WTC11 (cell line): Measurements from ENCODE around the gene CNTN1. TPM values are rescaled to one million over a fixed set of nuclear protein-coding genes. Genes with fewer than 3 reads are reported as not detected.

ENCODE experiments used
- ATAC-seq: fragments of 200-7000 bp; cut with Tn5 transposase; 2 replicates; pipeline ENCODE4 v1.10.0; 2021; ENCODE audit warnings: mild to moderate bottlenecking, moderate library complexity
- CTCF ChIA-PET: fragments of 300-600 bp; sonication (Branson Sonifier 250); formaldehyde crosslinking; loops from one replicate; lab custom pipeline; 2021; ENCODE audit warnings: antibody characterized with exemption; lab: Charles Lee
- POLR2A ChIA-PET: fragments of 350-600 bp; sonication (Branson Sonifier 250); formaldehyde crosslinking; loops from one replicate; lab custom pipeline; 2021; ENCODE audit warnings: antibody characterized with exemption; lab: Charles Lee
- DNase-seq: peaks from one replicate; pipeline ENCODE4 v3.0.0; 2021; ENCODE audit warnings: low spot score
- H3K27ac Mint-ChIP-seq: 2 replicates; pipeline ENCODE4 v1.8.0; 2021; ENCODE audit warnings: mixed read lengths
- H3K27me3 Mint-ChIP-seq: 2 replicates; pipeline ENCODE4 v1.8.0; 2021; ENCODE audit warnings: low read depth, mild to moderate bottlenecking, moderate library complexity, mixed read lengths
- H3K36me3 Mint-ChIP-seq: 2 replicates; pipeline ENCODE4 v1.8.0; 2021; ENCODE audit warnings: mixed read lengths
- H3K4me1 Mint-ChIP-seq: 2 replicates; pipeline ENCODE4 v1.8.0; 2022; ENCODE audit warnings: mixed read lengths
- H3K4me3 Mint-ChIP-seq: 2 replicates; pipeline ENCODE4 v1.8.0; 2021; ENCODE audit warnings: mild to moderate bottlenecking, moderate library complexity, mixed read lengths
- H3K9me3 Mint-ChIP-seq: 2 replicates; pipeline ENCODE4 v1.8.0; 2021; ENCODE audit warnings: mixed read lengths
- AFF4 ChIP-seq: sonication (generic); formaldehyde crosslinking; IDR thresholded peaks from 2 replicates; pipeline ENCODE4 v1.8.1; 2023; ENCODE audit warnings: mild to moderate bottlenecking, missing genetic modification reagents, borderline replicate concordance
- ATF2 ChIP-seq: sonication (generic); formaldehyde crosslinking; IDR thresholded peaks from 2 replicates; pipeline ENCODE4 v1.8.1; 2022; ENCODE audit warnings: low read depth, missing genetic modification reagents, borderline replicate concordance
- ATF6 ChIP-seq: sonication (generic); formaldehyde crosslinking; IDR thresholded peaks from 2 replicates; pipeline ENCODE4 v1.8.1; 2023; ENCODE audit warnings: mild to moderate bottlenecking, missing genetic modification reagents
- CBFB ChIP-seq: sonication (generic); formaldehyde crosslinking; IDR thresholded peaks from 2 replicates; pipeline ENCODE4 v1.8.1; 2022; ENCODE audit warnings: mild to moderate bottlenecking, low read depth, missing genetic modification reagents
- CREB1 ChIP-seq: sonication (generic); formaldehyde crosslinking; IDR thresholded peaks from 2 replicates; pipeline ENCODE4 v1.8.0; 2023; ENCODE audit warnings: mild to moderate bottlenecking, missing genetic modification reagents
- CREM ChIP-seq: sonication (generic); formaldehyde crosslinking; IDR thresholded peaks from 2 replicates; pipeline ENCODE4 v1.8.1; 2022; ENCODE audit warnings: mild to moderate bottlenecking, missing genetic modification reagents, moderate library complexity
- EMX1 ChIP-seq: fragments of 250-450 bp; sonication (Bioruptor Pico); IDR thresholded peaks from 2 replicates; pipeline ENCODE4 v1.8.0; 2021; ENCODE audit warnings: mild to moderate bottlenecking
- GRHL2 ChIP-seq: fragments of 250-450 bp; sonication (Bioruptor Pico); IDR thresholded peaks from 2 replicates; pipeline ENCODE4 v1.8.0; 2022; ENCODE audit warnings: mild to moderate bottlenecking, moderate library complexity; ENCODE audit not compliant: insufficient replicate concordance, severe bottlenecking
- GTF2I ChIP-seq: fragments of 250-450 bp; sonication (Bioruptor Pico); conservative IDR thresholded peaks from 2 replicates; pipeline ENCODE4 v1.4.0; 2021; ENCODE audit warnings: mild to moderate bottlenecking
- HMGA2 ChIP-seq: fragments of 250-450 bp; sonication (Bioruptor Pico); IDR thresholded peaks from 2 replicates; pipeline ENCODE4 v1.4.0; 2021; ENCODE audit warnings: mild to moderate bottlenecking, moderate library complexity
- HMGXB4 ChIP-seq: sonication (generic); formaldehyde crosslinking; IDR thresholded peaks from 2 replicates; pipeline ENCODE4 v1.8.1; 2023; ENCODE audit warnings: mild to moderate bottlenecking, moderate library complexity, missing genetic modification reagents
- IRF2 ChIP-seq: sonication (generic); formaldehyde crosslinking; IDR thresholded peaks from 2 replicates; pipeline ENCODE4 v1.8.0; 2022; ENCODE audit warnings: low read depth, missing genetic modification reagents, borderline replicate concordance
- JAZF1 ChIP-seq: fragments of 250-450 bp; sonication (Bioruptor Pico); IDR thresholded peaks from 2 replicates; pipeline ENCODE4 v1.9.0; 2021; ENCODE audit warnings: moderate library complexity, mild to moderate bottlenecking, inconsistent platforms
- MXD4 ChIP-seq: fragments of 250-450 bp; sonication (Bioruptor Pico); IDR thresholded peaks from 2 replicates; pipeline ENCODE4 v1.8.0; 2021; ENCODE audit warnings: mild to moderate bottlenecking, moderate library complexity, borderline replicate concordance
- MYBL2 ChIP-seq: sonication (generic); formaldehyde crosslinking; IDR thresholded peaks from 2 replicates; pipeline ENCODE4 v1.8.1; 2023; ENCODE audit warnings: mild to moderate bottlenecking, moderate library complexity, missing genetic modification reagents
- NFATC4 ChIP-seq: fragments of 250-450 bp; sonication (Bioruptor Pico); IDR thresholded peaks from 2 replicates; pipeline ENCODE4 v1.9.0; 2021; ENCODE audit warnings: mild to moderate bottlenecking
- PREB ChIP-seq: sonication (generic); formaldehyde crosslinking; IDR thresholded peaks from 2 replicates; pipeline ENCODE4 v1.8.1; 2022; ENCODE audit warnings: mild to moderate bottlenecking, missing genetic modification reagents, moderate library complexity, borderline replicate concordance
- RORB ChIP-seq: fragments of 250-450 bp; sonication (Bioruptor Pico); IDR thresholded peaks from 2 replicates; pipeline ENCODE4 v1.9.0; 2021; ENCODE audit warnings: mild to moderate bottlenecking
- SMAD3 ChIP-seq: sonication (generic); formaldehyde crosslinking; IDR thresholded peaks from 2 replicates; pipeline ENCODE4 v1.8.0; 2022; ENCODE audit warnings: missing genetic modification reagents, mild to moderate bottlenecking, borderline replicate concordance
- SOX15 ChIP-seq: fragments of 250-450 bp; sonication (Bioruptor Pico); IDR thresholded peaks from 2 replicates; pipeline ENCODE4 v1.9.0; 2021; ENCODE audit warnings: mild to moderate bottlenecking
- SP1 ChIP-seq: sonication (generic); formaldehyde crosslinking; conservative IDR thresholded peaks from 2 replicates; pipeline ENCODE4 v1.8.1; 2022; ENCODE audit warnings: missing genetic modification reagents
- USF2 ChIP-seq: sonication (generic); formaldehyde crosslinking; IDR thresholded peaks from 2 replicates; pipeline ENCODE4 v1.8.1; 2023; ENCODE audit warnings: mild to moderate bottlenecking, missing genetic modification reagents, moderate library complexity
- ZNF532 ChIP-seq: fragments of 250-450 bp; sonication (Bioruptor Pico); IDR thresholded peaks from 2 replicates; pipeline ENCODE4 v1.9.0; 2021; ENCODE audit warnings: mild to moderate bottlenecking, borderline replicate concordance
- total RNA-seq: library from RNA; stranded (reverse); gene quantifications from 3 replicates; pipeline ENCODE4 v1.2.3, GENCODE V29; 2021

Gene CNTN1
- total RNA-seq, 1 experiment from 2014 or later = 16.9 TPM

- TF ChIP-seq ZNF532 (no peak), HMGA2 (no peak), SMAD3 (CRISPR knock-in tag) (no peak), ATF2 (CRISPR knock-in tag) (no peak), CREB1 (no peak), GRHL2 (no peak), SOX15 (CRISPR knock-in tag) (no peak), GTF2I (CRISPR knock-in tag) (no peak), USF2 (CRISPR knock-in tag) (no peak), MXD4 (no peak), PREB (CRISPR knock-in tag) (no peak), AFF4 (CRISPR knock-in tag) (no peak), SP1 (no peak)
Observed at GRCh38 chr12:40792792-40793386, 100.7 kb downstream of the CNTN1 start (continued).

GRCh38 chr12:40793471-40793870 lies 101.2 kb downstream of the CNTN1 start:
- Mint-ChIP-seq H3K27me3 (no peaks in the 10 kb centered on the region), H3K9me3 (no peaks in the 10 kb centered on the region), H3K4me1 (peaks cover 39% of the 10 kb centered on the region), H3K4me3 (no peak overlapping the region), H3K27ac (no peak overlapping the region), H3K36me3 (no peaks in the 10 kb centered on the region)
- DNase-seq = no peak
- POLR2A ChIA-PET = no interaction called here
- no peak; the same call in 1 of the 2 replicates for ATAC-seq
- CTCF ChIA-PET = no interaction called here
- TF ChIP-seq NFATC4 (CRISPR knock-in tag) (no peak), CREM (no peak), HMGXB4 (CRISPR knock-in tag) (no peak), RORB (no peak), IRF2 (CRISPR knock-in tag) (no peak), EMX1 (CRISPR knock-in tag) (no peak), MYBL2 (CRISPR knock-in tag) (no peak), ATF6 (no peak), CBFB (CRISPR knock-in tag) (no peak), JAZF1 (no peak)
